ENCODE measurements around the gene ZFR2. TPM values are rescaled to one million over a fixed set of nuclear protein-coding genes. Genes with fewer than 3 reads are reported as not detected.

The ZFR2 gene
- total and polyA plus RNA-seq, 4 donors = not detected

DNA sequence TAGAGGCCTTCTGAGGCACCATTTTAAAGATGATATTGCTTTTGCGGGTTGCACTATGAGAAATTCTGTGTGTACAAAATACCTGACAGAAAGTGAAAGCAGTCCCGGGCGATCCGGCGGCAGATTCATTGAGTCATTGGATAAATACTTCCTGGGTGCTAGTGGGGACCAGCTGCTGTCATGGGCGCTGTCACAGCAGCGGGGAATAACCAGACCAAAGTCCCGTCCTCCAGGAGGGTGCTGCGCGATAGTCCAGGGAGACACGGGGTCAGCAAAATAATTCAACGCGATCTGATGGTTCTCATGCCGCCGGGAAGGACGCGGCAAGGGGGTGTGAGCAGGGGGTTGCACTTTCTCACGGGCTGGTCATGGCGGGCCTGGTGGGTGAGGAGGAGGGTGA is 13.5 kb downstream of the ZFR2 start:
- Histone ChIP-seq H3K36me3 (ENCODE audit: control insufficient read depth in 4 of 4, insufficient read depth in 3 of 4, low read depth in 1 of 4, low read length in 3 of 4) (no peaks in the 10 kb centered on the region), H3K4me1 (ENCODE audit: control insufficient read depth in 4 of 4, insufficient read depth in 4 of 4, low read length in 3 of 4) (no peaks in the 10 kb centered on the region), H3K4me3 (ENCODE audit: low read depth in 1 of 3, low read length in 3 of 3) (no peak overlapping the region), H3K27ac (ENCODE audit: low read depth in 1 of 2, low read length in 2 of 2) (no peak overlapping the region), H3K27me3 (ENCODE audit: control insufficient read depth in 4 of 4, insufficient read depth in 4 of 4, low read length in 3 of 4) (no peaks in the 10 kb centered on the region), H3K9me3 (ENCODE audit: control insufficient read depth in 4 of 4, low read length in 3 of 4) (peaks cover 0 to 6% (median 0%) of the 10 kb centered on the region in 4 donors), H3K9ac (ENCODE audit: low read depth in 1 of 2, low read length in 2 of 2) (no peak overlapping the region)
- WGBS = 84% methylated on average over 19 of the region's 19 CpGs
- DNase-seq (ENCODE audit: low spot score) = no peak
- TF ChIP-seq FOXA1 (IDR thresholded peaks at IDR 0.05) (no peak), GABPA (IDR thresholded peaks at IDR 0.05 in 1 of 2, conservative IDR thresholded peaks at IDR 0.05 in 1 of 2) (no peak), TAF1 (conservative IDR thresholded peaks at IDR 0.05) (no peak), FOXA2 (IDR thresholded peaks at IDR 0.05) (no peak), EGR1 (IDR thresholded peaks at IDR 0.05; ENCODE audit: low read depth in 2 of 2) (no peak), RXRA (IDR thresholded peaks at IDR 0.05) (no peak)
- TF ChIP-seq, protein P1, sequence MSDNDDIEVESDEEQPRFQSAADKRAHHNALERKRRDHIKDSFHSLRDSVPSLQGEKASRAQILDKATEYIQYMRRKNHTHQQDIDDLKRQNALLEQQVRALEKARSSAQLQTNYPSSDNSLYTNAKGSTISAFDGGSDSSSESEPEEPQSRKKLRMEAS (IDR thresholded peaks at IDR 0.05) = no peak
- TF ChIP-seq, protein P2, sequence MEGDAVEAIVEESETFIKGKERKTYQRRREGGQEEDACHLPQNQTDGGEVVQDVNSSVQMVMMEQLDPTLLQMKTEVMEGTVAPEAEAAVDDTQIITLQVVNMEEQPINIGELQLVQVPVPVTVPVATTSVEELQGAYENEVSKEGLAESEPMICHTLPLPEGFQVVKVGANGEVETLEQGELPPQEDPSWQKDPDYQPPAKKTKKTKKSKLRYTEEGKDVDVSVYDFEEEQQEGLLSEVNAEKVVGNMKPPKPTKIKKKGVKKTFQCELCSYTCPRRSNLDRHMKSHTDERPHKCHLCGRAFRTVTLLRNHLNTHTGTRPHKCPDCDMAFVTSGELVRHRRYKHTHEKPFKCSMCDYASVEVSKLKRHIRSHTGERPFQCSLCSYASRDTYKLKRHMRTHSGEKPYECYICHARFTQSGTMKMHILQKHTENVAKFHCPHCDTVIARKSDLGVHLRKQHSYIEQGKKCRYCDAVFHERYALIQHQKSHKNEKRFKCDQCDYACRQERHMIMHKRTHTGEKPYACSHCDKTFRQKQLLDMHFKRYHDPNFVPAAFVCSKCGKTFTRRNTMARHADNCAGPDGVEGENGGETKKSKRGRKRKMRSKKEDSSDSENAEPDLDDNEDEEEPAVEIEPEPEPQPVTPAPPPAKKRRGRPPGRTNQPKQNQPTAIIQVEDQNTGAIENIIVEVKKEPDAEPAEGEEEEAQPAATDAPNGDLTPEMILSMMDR (IDR thresholded peaks at IDR 0.05; ENCODE audit: low read depth, low read length, missing input control) = no peak

DNA sequence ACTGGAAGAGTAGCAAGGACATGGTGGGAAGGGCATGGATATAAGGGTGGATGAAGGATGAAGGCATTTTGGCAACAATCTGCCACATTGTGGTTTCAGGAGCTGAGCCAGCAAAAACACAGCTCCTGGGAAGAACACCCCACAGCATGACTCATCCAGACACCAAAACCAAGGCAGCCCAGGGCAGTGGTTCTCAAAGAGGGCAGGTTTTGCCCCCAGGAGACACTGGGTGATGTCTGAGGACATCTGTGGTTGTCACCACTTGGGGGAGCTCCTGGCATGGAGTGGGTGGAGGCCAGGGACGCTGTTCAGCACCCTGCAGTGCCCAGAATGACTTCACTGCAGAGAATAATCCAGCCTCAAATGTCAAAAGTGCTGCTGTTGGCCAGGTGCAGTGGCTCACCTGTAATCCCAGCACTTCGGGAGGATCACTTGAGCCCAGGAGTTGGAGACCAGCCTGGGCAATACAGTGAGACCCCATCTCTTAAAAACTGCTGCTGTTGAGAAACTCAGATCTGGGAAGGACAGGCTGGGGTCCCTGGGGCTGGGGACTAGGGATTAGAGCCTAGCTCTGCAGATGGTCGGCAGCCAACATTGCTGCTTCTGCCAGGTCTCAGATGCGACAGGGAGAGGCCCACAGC is 16.1 kb downstream of the ZFR2 start:
- peaks cover 0 to 6% (median 0%) of the 10 kb centered on the region in 4 donors for H3K9me3 ChIP-seq (ENCODE audit: control insufficient read depth in 4 of 4, low read length in 3 of 4)
- H3K27ac ChIP-seq (ENCODE audit: low read depth in 1 of 2, low read length in 2 of 2) = no peak overlapping the region
- H3K36me3 ChIP-seq (ENCODE audit: control insufficient read depth in 4 of 4, insufficient read depth in 3 of 4, low read depth in 1 of 4, low read length in 3 of 4) = no peaks in the 10 kb centered on the region
- H3K4me1 ChIP-seq (ENCODE audit: control insufficient read depth in 4 of 4, insufficient read depth in 4 of 4, low read length in 3 of 4) = no peaks in the 10 kb centered on the region
- no peak for DNase-seq (ENCODE audit: low spot score)
- H3K9ac ChIP-seq (ENCODE audit: low read depth in 1 of 2, low read length in 2 of 2) = no peak overlapping the region
- TF ChIP-seq, protein P2 (IDR thresholded peaks at IDR 0.05; ENCODE audit: low read depth, low read length, missing input control) = peak; percentile 34
- TF ChIP-seq RAD21 (IDR thresholded peaks at IDR 0.05) (peak; percentile 68 to 77), EGR1 (IDR thresholded peaks at IDR 0.05; ENCODE audit: low read depth in 2 of 2) (no peak), JUND (IDR thresholded peaks at IDR 0.05) (no peak), TAF1 (conservative IDR thresholded peaks at IDR 0.05) (no peak)
- WGBS = 76% methylated on average over 4 of the region's 4 CpGs
- H3K4me3 ChIP-seq (ENCODE audit: low read depth in 1 of 3, low read length in 3 of 3) = no peak overlapping the region
- H3K27me3 ChIP-seq (ENCODE audit: control insufficient read depth in 4 of 4, insufficient read depth in 4 of 4, low read length in 3 of 4) = no peaks in the 10 kb centered on the region

DNA sequence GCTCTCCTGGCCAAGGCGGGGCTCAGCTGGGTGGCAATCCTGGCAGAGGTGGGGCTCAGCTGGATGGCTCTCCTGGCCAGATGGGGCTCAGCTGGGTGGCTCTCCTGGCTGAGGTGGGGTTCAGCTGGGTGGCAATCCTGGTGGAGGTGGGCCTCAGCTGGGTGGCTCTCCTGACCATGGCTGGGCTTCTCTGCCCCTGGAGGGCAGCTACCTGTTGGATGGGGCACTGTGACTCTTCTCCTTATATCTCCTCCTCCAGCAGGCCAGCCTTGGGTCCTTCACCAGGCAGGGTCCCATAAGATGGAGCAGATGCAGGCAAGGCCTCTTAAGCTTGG is 16.7 kb downstream of the ZFR2 start:
- H3K27ac ChIP-seq (ENCODE audit: low read depth in 1 of 2, low read length in 2 of 2) = no peak overlapping the region
- no peaks in the 10 kb centered on the region for H3K4me1 ChIP-seq (ENCODE audit: control insufficient read depth in 4 of 4, insufficient read depth in 4 of 4, low read length in 3 of 4)
- WGBS = 90% methylated on average over 1 of the region's 1 CpG
- no peak overlapping the region for H3K4me3 ChIP-seq (ENCODE audit: low read depth in 1 of 3, low read length in 3 of 3)
- H3K36me3 ChIP-seq (ENCODE audit: control insufficient read depth in 4 of 4, insufficient read depth in 3 of 4, low read depth in 1 of 4, low read length in 3 of 4) = no peaks in the 10 kb centered on the region
- H3K9me3 ChIP-seq (ENCODE audit: control insufficient read depth in 4 of 4, low read length in 3 of 4) = peaks cover 0 to 6% (median 0%) of the 10 kb centered on the region in 4 donors
- H3K9ac ChIP-seq (ENCODE audit: low read depth in 1 of 2, low read length in 2 of 2) = no peak overlapping the region
- TF ChIP-seq RAD21 (IDR thresholded peaks at IDR 0.05) (no peak), TAF1 (conservative IDR thresholded peaks at IDR 0.05) (no peak), YY1 (IDR thresholded peaks at IDR 0.05) (no peak), FOXA1 (IDR thresholded peaks at IDR 0.05) (no peak), NR2F2 (IDR thresholded peaks at IDR 0.05) (no peak), JUND (IDR thresholded peaks at IDR 0.05) (no peak), SP1 (IDR thresholded peaks at IDR 0.05) (no peak), HNF4G (IDR thresholded peaks at IDR 0.05) (no peak)
- TF ChIP-seq, protein P3, sequence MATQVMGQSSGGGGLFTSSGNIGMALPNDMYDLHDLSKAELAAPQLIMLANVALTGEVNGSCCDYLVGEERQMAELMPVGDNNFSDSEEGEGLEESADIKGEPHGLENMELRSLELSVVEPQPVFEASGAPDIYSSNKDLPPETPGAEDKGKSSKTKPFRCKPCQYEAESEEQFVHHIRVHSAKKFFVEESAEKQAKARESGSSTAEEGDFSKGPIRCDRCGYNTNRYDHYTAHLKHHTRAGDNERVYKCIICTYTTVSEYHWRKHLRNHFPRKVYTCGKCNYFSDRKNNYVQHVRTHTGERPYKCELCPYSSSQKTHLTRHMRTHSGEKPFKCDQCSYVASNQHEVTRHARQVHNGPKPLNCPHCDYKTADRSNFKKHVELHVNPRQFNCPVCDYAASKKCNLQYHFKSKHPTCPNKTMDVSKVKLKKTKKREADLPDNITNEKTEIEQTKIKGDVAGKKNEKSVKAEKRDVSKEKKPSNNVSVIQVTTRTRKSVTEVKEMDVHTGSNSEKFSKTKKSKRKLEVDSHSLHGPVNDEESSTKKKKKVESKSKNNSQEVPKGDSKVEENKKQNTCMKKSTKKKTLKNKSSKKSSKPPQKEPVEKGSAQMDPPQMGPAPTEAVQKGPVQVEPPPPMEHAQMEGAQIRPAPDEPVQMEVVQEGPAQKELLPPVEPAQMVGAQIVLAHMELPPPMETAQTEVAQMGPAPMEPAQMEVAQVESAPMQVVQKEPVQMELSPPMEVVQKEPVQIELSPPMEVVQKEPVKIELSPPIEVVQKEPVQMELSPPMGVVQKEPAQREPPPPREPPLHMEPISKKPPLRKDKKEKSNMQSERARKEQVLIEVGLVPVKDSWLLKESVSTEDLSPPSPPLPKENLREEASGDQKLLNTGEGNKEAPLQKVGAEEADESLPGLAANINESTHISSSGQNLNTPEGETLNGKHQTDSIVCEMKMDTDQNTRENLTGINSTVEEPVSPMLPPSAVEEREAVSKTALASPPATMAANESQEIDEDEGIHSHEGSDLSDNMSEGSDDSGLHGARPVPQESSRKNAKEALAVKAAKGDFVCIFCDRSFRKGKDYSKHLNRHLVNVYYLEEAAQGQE (IDR thresholded peaks at IDR 0.05) = no peak
- TF ChIP-seq, protein P1 (IDR thresholded peaks at IDR 0.05) = no peak
- TF ChIP-seq, protein P4, sequence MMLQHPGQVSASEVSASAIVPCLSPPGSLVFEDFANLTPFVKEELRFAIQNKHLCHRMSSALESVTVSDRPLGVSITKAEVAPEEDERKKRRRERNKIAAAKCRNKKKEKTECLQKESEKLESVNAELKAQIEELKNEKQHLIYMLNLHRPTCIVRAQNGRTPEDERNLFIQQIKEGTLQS (IDR thresholded peaks at IDR 0.05) = no peak
- TF ChIP-seq, protein P5, sequence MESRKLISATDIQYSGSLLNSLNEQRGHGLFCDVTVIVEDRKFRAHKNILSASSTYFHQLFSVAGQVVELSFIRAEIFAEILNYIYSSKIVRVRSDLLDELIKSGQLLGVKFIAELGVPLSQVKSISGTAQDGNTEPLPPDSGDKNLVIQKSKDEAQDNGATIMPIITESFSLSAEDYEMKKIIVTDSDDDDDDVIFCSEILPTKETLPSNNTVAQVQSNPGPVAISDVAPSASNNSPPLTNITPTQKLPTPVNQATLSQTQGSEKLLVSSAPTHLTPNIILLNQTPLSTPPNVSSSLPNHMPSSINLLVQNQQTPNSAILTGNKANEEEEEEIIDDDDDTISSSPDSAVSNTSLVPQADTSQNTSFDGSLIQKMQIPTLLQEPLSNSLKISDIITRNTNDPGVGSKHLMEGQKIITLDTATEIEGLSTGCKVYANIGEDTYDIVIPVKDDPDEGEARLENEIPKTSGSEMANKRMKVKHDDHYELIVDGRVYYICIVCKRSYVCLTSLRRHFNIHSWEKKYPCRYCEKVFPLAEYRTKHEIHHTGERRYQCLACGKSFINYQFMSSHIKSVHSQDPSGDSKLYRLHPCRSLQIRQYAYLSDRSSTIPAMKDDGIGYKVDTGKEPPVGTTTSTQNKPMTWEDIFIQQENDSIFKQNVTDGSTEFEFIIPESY (IDR thresholded peaks at IDR 0.05) = no peak
- no peaks in the 10 kb centered on the region for H3K27me3 ChIP-seq (ENCODE audit: control insufficient read depth in 4 of 4, insufficient read depth in 4 of 4, low read length in 3 of 4)
- DNase-seq (ENCODE audit: low spot score) = no peak
